A549 (cell line): Measurements from ENCODE around the gene DAB1. TPM values are rescaled to one million over a fixed set of nuclear protein-coding genes. Genes with fewer than 3 reads are reported as not detected.

ENCODE experiments used
- ATAC-seq, 2 experiments: fragments of 200-7000 bp in 1 of 2; fragments of >200 bp in 1 of 2; cut with Nextera tagmentation in 1 of 2; cut with Tn5 transposase in 1 of 2; 3 replicates each; pipeline versions ENCODE4 v1.8.0 to v1.9.1; 2018 to 2020; ENCODE audit warnings: mild to moderate bottlenecking in 1 of 2, moderate library complexity in 1 of 2
- CTCF ChIA-PET: fragments of 300-600 bp; sonication (Branson Sonifier 250); formaldehyde crosslinking; extraction: SDS; loops from one replicate; lab custom pipeline; 2021; ENCODE audit warnings: antibody characterized with exemption, inconsistent platforms; lab: Yijun Ruan, JAX
- POLR2A ChIA-PET: fragments of 350-600 bp; formaldehyde crosslinking; extraction: SDS; loops from one replicate; lab custom pipeline; 2021; ENCODE audit warnings: antibody characterized with exemption, inconsistent platforms; lab: Yijun Ruan, JAX
- DNase-seq, 2 experiments: peaks; one replicate each; pipeline versions ENCODE4 v3.0.0 to v3.0.0-alpha.2; 2011 to 2016; ENCODE audit warnings: low read depth in 1 of 2, low spot score in 1 of 2
- FAIRE-seq: peaks from 2 replicates; lab custom pipeline; 2011; peaks lifted over from hg19 to GRCh38; lab: Jason Lieb, UNC
- H3K27ac ChIP-seq, 2 experiments: fragments of >200 bp; sonication (Bioruptor Twin); formaldehyde crosslinking; 3 replicates each; pipeline ENCODE4 v1.5.1; 2016 to 2017
- H3K4me1 ChIP-seq: fragments of >200 bp; sonication (Bioruptor Twin); formaldehyde crosslinking; 3 replicates; pipeline ENCODE4 v1.6.1; 2016
- H3K4me2 ChIP-seq: fragments of >200 bp; sonication (Bioruptor Twin); formaldehyde crosslinking; 3 replicates; pipeline ENCODE4 v1.6.1; 2016
- H3K4me3 ChIP-seq: fragments of >200 bp; sonication (Bioruptor Twin); formaldehyde crosslinking; 3 replicates; pipeline ENCODE4 v1.5.1; 2016
- H3K9me3 ChIP-seq: fragments of >200 bp; sonication (Bioruptor Twin); formaldehyde crosslinking; 3 replicates; pipeline ENCODE4 v1.6.1; 2016
- ATOH8 ChIP-seq: fragments of 250-450 bp; sonication (Bioruptor Pico); IDR thresholded peaks from 2 replicates; pipeline ENCODE4 v1.5.0; 2020; ENCODE audit warnings: low read depth, mild to moderate bottlenecking, moderate library complexity
- BCL3 ChIP-seq: fragments of >200 bp; sonication (Bioruptor Twin); formaldehyde crosslinking; IDR thresholded peaks from 3 replicates; pipeline ENCODE4 v1.6.1; 2016
- CBX2 ChIP-seq: fragments of 200-600 bp; sonication (generic); IDR thresholded peaks from 2 replicates; pipeline ENCODE4 v1.6.1; 2016; ENCODE audit warnings: low read depth, mild to moderate bottlenecking, borderline replicate concordance
- E2F6 ChIP-seq: IDR thresholded peaks from 2 replicates; pipeline ENCODE4 v1.6.1; 2012; ENCODE audit warnings: low read depth, borderline replicate concordance
- ELK1 ChIP-seq: fragments of 150-350 bp; IDR thresholded peaks from 2 replicates; pipeline ENCODE4 v1.6.1; 2014; ENCODE audit warnings: low read depth, mild to moderate bottlenecking, low read length
- ESRRA ChIP-seq: fragments of 150-350 bp; IDR thresholded peaks from 2 replicates; pipeline ENCODE4 v1.6.1; 2014; ENCODE audit warnings: mild to moderate bottlenecking, low read length, borderline replicate concordance
- FOSB ChIP-seq: fragments of 250-450 bp; sonication (Bioruptor Pico); IDR thresholded peaks from 2 replicates; pipeline ENCODE4 v1.5.0; 2020; ENCODE audit warnings: mild to moderate bottlenecking, moderate library complexity
- HDAC2 ChIP-seq: fragments of 200-600 bp; sonication (generic); IDR thresholded peaks from 2 replicates; pipeline ENCODE4 v1.6.1; 2016
- HES2 ChIP-seq: fragments of >200 bp; sonication (Bioruptor Twin); formaldehyde crosslinking; IDR thresholded peaks from 2 replicates; pipeline ENCODE4 v1.6.1; 2016
- HMGXB4 ChIP-seq: fragments of 250-450 bp; sonication (Bioruptor Pico); IDR thresholded peaks from 2 replicates; pipeline ENCODE4 v1.5.0; 2021; ENCODE audit warnings: mild to moderate bottlenecking, moderate library complexity, borderline replicate concordance
- HOXA7 ChIP-seq: fragments of 250-450 bp; sonication (Bioruptor Pico); IDR thresholded peaks from 2 replicates; pipeline ENCODE4 v1.5.0; 2020; ENCODE audit warnings: mild to moderate bottlenecking, moderate library complexity
- KDM5A ChIP-seq: fragments of 200-600 bp; sonication (generic); IDR thresholded peaks from 2 replicates; pipeline ENCODE4 v1.6.1; 2016; ENCODE audit warnings: antibody characterized with exemption, mild to moderate bottlenecking
- MAX ChIP-seq: IDR thresholded peaks from 2 replicates; pipeline ENCODE4 v1.6.1; 2012
- NPAS2 ChIP-seq: fragments of 250-450 bp; sonication (Bioruptor Pico); IDR thresholded peaks from 2 replicates; pipeline ENCODE4 v1.8.0; 2022; ENCODE audit warnings: mild to moderate bottlenecking, moderate library complexity, borderline replicate concordance
- PBX3 ChIP-seq: IDR thresholded peaks from 2 replicates; pipeline ENCODE4 v1.6.1; 2012
- PHF8 ChIP-seq: fragments of 200-600 bp; sonication (generic); IDR thresholded peaks from 2 replicates; pipeline ENCODE4 v1.6.1; 2016; ENCODE audit warnings: low read depth, mild to moderate bottlenecking, antibody characterized with exemption, moderate library complexity, borderline replicate concordance
- POLR2A ChIP-seq: IDR thresholded peaks from 2 replicates; pipeline ENCODE4 v1.6.1; 2012; ENCODE audit warnings: mild to moderate bottlenecking, low read length
- RARB ChIP-seq: fragments of 250-450 bp; sonication (Bioruptor Pico); IDR thresholded peaks from 2 replicates; pipeline ENCODE4 v1.8.0; 2021; ENCODE audit warnings: mild to moderate bottlenecking, moderate library complexity
- RCOR1 ChIP-seq: fragments of 150-350 bp; IDR thresholded peaks from 2 replicates; pipeline ENCODE4 v1.6.1; 2014; ENCODE audit warnings: antibody characterized with exemption, low read length, low read depth
- RFX5 ChIP-seq: fragments of 450-650 bp; IDR thresholded peaks from 2 replicates; pipeline ENCODE4 v1.7.1; 2014; ENCODE audit warnings: antibody characterized with exemption, mild to moderate bottlenecking, moderate library complexity
- RNF2 ChIP-seq: fragments of 200-600 bp; sonication (generic); IDR thresholded peaks from 2 replicates; pipeline ENCODE4 v1.6.1; 2016; ENCODE audit warnings: low read depth, mild to moderate bottlenecking, antibody characterized with exemption, moderate library complexity, borderline replicate concordance
- SREBF2 ChIP-seq: fragments of 450-650 bp; IDR thresholded peaks from 2 replicates; pipeline ENCODE4 v1.6.1; 2014; ENCODE audit warnings: mild to moderate bottlenecking, moderate library complexity
- TFCP2L1 ChIP-seq: fragments of 250-450 bp; sonication (Bioruptor Pico); IDR thresholded peaks from 2 replicates; pipeline ENCODE4 v1.5.0; 2021; ENCODE audit warnings: mild to moderate bottlenecking
- TP53 ChIP-seq: fragments of 250-450 bp; sonication (Bioruptor Pico); IDR thresholded peaks from 2 replicates; pipeline ENCODE4 v1.5.0; 2021; ENCODE audit warnings: mild to moderate bottlenecking, moderate library complexity
- ZC3H11A ChIP-seq: fragments of 450-650 bp; IDR thresholded peaks from 2 replicates; pipeline ENCODE4 v1.6.1; 2014; ENCODE audit warnings: antibody characterized with exemption, mild to moderate bottlenecking
- WGBS: methylation state at CpG from one replicate; pipeline ENCODE4 v1.1.6; 2017; ENCODE audit errors: missing lambda C conversion rate; 5-methylcytosine and 5-hydroxymethylcytosine counted together
- polyA plus RNA-seq, 4 experiments: library from polyadenylated mRNA; depleted of rRNA in 3 of 4; stranded (reverse); fragments of >200 nt; fragmentation: RNase III in 1 of 4; extraction: RNeasy Plus Mini Kit Qiagen cat#74134 plus additional on column Dnase treatment in 1 of 4; gene quantifications; 2 replicates in 3 of 4; 3 replicates in 1 of 4; pipeline ENCODE4 v1.2.3, GENCODE V29; 2011 to 2017

Gene DAB1
- polyA plus RNA-seq, 2 of the 4 experiments (the other 2 are of a cell fraction) = not detected

GRCh38 chr1:56963667-56964066 is 460.2 kb downstream of the DAB1 start (continued):
- no peak for TF ChIP-seq RFX5
- no peak for TF ChIP-seq RARB
- no peak for TF ChIP-seq PBX3
- TF ChIP-seq HDAC2 = no peak
- no peak for TF ChIP-seq TP53 (CRISPR knock-in tag)
- TF ChIP-seq TFCP2L1 (CRISPR knock-in tag) = no peak
- no peak for TF ChIP-seq ATOH8

GRCh38 chr1:56961426-56961825 is 462.4 kb downstream of the DAB1 start:
- ATAC-seq (no peak), DNase-seq (no peak), FAIRE-seq (no peak)
- H3K4me1 ChIP-seq = no peaks in the 10 kb centered on the region
- no peak overlapping the region for H3K4me2 ChIP-seq
- H3K27ac ChIP-seq = no peak overlapping the region
- TF ChIP-seq RCOR1 = no peak
- no peak for TF ChIP-seq ESRRA
- TF ChIP-seq HES2 = no peak
- no peak for TF ChIP-seq POLR2A
- no peak for TF ChIP-seq PHF8
- no peak for TF ChIP-seq RNF2
- no peak for TF ChIP-seq ELK1
- TF ChIP-seq KDM5A = no peak
- TF ChIP-seq HMGXB4 (CRISPR knock-in tag) = no peak
- no peak for TF ChIP-seq TFCP2L1 (CRISPR knock-in tag)
- no peak overlapping the region for H3K4me3 ChIP-seq
- CTCF ChIA-PET = no interaction called here
- H3K9me3 ChIP-seq = no peaks in the 10 kb centered on the region
- WGBS = 33% methylated on average over 10 of the region's 10 CpGs
- POLR2A ChIA-PET = no interaction called here

- POLR2A ChIA-PET = no interaction called here
- Histone ChIP-seq H3K4me1 (no peaks in the 10 kb centered on the region), H3K4me3 (no peak overlapping the region), H3K4me2 (no peak overlapping the region), H3K9me3 (no peaks in the 10 kb centered on the region), H3K27ac (no peak overlapping the region)
- CTCF ChIA-PET = no interaction called here
- 27% methylated on average over 2 of the region's 2 CpGs for WGBS
- ATAC-seq (no peak), DNase-seq (no peak), FAIRE-seq (no peak)
- TF ChIP-seq TP53 (CRISPR knock-in tag) (no peak), SREBF2 (no peak), E2F6 (no peak), ZC3H11A (no peak), CBX2 (no peak), MAX (no peak), NPAS2 (CRISPR knock-in tag) (no peak), HOXA7 (CRISPR knock-in tag) (no peak), RNF2 (no peak), ELK1 (no peak), FOSB (CRISPR knock-in tag) (no peak), PBX3 (no peak), BCL3 (no peak)
Observed at GRCh38 chr1:56958526-56958925, 465.3 kb downstream of the DAB1 start.
